Nephron (organoid): ENCODE data around the gene NDUFB3.

Experiments
- H3K27ac Mint-ChIP-seq, 3 experiments: 2 replicates each; pipeline ENCODE4 v1.8.0; 2020; ENCODE audit warnings: mixed read lengths in 3 of 3, mild to moderate bottlenecking in 2 of 3, moderate library complexity in 1 of 3
- H3K27me3 Mint-ChIP-seq: 2 replicates; pipeline ENCODE4 v1.8.0; 2021; ENCODE audit warnings: low read depth, mild to moderate bottlenecking, moderate library complexity, mixed read lengths
- H3K36me3 Mint-ChIP-seq: 2 replicates; pipeline ENCODE4 v1.8.0; 2020; ENCODE audit warnings: low read depth, mixed read lengths
- H3K4me1 Mint-ChIP-seq: 2 replicates; pipeline ENCODE4 v1.8.0; 2020; ENCODE audit warnings: mixed read lengths
- H3K4me3 Mint-ChIP-seq, 3 experiments: 2 replicates each; pipeline ENCODE4 v1.8.0; 2020; ENCODE audit warnings: mild to moderate bottlenecking in 3 of 3, mixed read lengths in 3 of 3, moderate library complexity in 2 of 3
- H3K9me3 Mint-ChIP-seq: 2 replicates; pipeline ENCODE4 v1.8.0; 2020; ENCODE audit warnings: mixed read lengths
- TF ChIP-seq, protein P1 (sequence below), 3 experiments: fragments of 200-600 bp; sonication (generic); IDR thresholded peaks; one replicate each; pipeline ENCODE4 v1.5.0; 2021; ENCODE audit warnings: antibody characterized with exemption in 3 of 3; ENCODE audit not compliant: unreplicated experiment in 3 of 3

The NDUFB3 gene

GRCh38 chr2:201046881-201047280 lies 24.9 kb upstream of the NDUFB3 start:
- Mint-ChIP-seq H3K27me3 (no peaks in the 10 kb centered on the region), H3K4me1 (no peaks in the 10 kb centered on the region), H3K4me3 (no peak overlapping the region), H3K9me3 (peaks cover 10% of the 10 kb centered on the region), H3K27ac (no peak overlapping the region), H3K36me3 (peaks cover 66% of the 10 kb centered on the region)
- TF ChIP-seq, protein P1, sequence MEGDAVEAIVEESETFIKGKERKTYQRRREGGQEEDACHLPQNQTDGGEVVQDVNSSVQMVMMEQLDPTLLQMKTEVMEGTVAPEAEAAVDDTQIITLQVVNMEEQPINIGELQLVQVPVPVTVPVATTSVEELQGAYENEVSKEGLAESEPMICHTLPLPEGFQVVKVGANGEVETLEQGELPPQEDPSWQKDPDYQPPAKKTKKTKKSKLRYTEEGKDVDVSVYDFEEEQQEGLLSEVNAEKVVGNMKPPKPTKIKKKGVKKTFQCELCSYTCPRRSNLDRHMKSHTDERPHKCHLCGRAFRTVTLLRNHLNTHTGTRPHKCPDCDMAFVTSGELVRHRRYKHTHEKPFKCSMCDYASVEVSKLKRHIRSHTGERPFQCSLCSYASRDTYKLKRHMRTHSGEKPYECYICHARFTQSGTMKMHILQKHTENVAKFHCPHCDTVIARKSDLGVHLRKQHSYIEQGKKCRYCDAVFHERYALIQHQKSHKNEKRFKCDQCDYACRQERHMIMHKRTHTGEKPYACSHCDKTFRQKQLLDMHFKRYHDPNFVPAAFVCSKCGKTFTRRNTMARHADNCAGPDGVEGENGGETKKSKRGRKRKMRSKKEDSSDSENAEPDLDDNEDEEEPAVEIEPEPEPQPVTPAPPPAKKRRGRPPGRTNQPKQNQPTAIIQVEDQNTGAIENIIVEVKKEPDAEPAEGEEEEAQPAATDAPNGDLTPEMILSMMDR (IDR thresholded peaks at IDR 0.05; ENCODE audit: unreplicated experiment in 3 of 3) = no peak

GRCh38 chr2:201049455-201049854 lies 22.3 kb upstream of the NDUFB3 start:
- Mint-ChIP-seq H3K4me1 (no peaks in the 10 kb centered on the region), H3K27ac (no peak overlapping the region), H3K27me3 (no peaks in the 10 kb centered on the region), H3K4me3 (no peak overlapping the region), H3K9me3 (peaks cover 10% of the 10 kb centered on the region), H3K36me3 (peaks cover 61% of the 10 kb centered on the region)
- TF ChIP-seq, protein P1 (IDR thresholded peaks at IDR 0.05; ENCODE audit: unreplicated experiment in 3 of 3) = no peak

GRCh38 chr2:201057087-201057521 lies 14.7 kb upstream of the NDUFB3 start:
- peaks cover 14% of the 10 kb centered on the region for H3K36me3 Mint-ChIP-seq
- TF ChIP-seq, protein P1 (IDR thresholded peaks at IDR 0.05; ENCODE audit: unreplicated experiment in 3 of 3) = no peak
- H3K27me3 Mint-ChIP-seq = no peaks in the 10 kb centered on the region
- H3K9me3 Mint-ChIP-seq = no peaks in the 10 kb centered on the region
- peak overlapping the region; percentile 25 to 73 (median 34) for H3K27ac Mint-ChIP-seq
- H3K4me1 Mint-ChIP-seq = peaks cover 27% of the 10 kb centered on the region
- H3K4me3 Mint-ChIP-seq = peak overlapping the region in 1 of 3 experiments; percentile 20

- no peaks in the 10 kb centered on the region for H3K27me3 Mint-ChIP-seq
- peaks cover 27% of the 10 kb centered on the region for H3K4me1 Mint-ChIP-seq
- peak overlapping the region in 1 of 3 experiments; percentile 21 for H3K4me3 Mint-ChIP-seq
- no peaks in the 10 kb centered on the region for H3K9me3 Mint-ChIP-seq
- peaks cover 10% of the 10 kb centered on the region for H3K36me3 Mint-ChIP-seq
- TF ChIP-seq, protein P1 (IDR thresholded peaks at IDR 0.05; ENCODE audit: unreplicated experiment in 3 of 3) = no peak
- H3K27ac Mint-ChIP-seq = peak overlapping the region; percentile 25 to 73 (median 34)
Observed at GRCh38 chr2:201057715-201058248, 14.0 kb upstream of the NDUFB3 start.

DNA sequence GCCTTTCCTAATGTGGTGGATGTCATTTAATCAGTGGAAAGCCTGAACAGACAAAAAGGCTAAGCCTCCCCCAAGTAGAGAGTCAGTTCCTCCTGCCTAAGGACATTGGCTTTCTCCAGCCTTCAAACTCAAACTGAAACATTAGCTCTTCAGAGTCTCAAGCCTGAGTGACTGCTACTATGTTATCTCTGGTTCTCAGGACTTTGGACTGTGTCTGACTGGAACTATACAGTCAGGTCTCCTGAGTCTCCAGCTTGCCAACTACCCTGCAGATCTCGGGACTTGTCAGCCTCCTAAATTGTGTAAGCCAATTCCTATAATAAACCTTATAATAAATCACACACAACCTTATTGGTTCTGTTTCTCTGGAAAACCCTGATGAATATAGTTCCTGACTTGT lies 12.9 kb upstream of the NDUFB3 start:
- Mint-ChIP-seq H3K9me3 (no peaks in the 10 kb centered on the region), H3K27ac (peak overlapping the region in 1 of 3 experiments; percentile 45), H3K4me3 (no peak overlapping the region), H3K27me3 (no peaks in the 10 kb centered on the region), H3K36me3 (peaks cover 4% of the 10 kb centered on the region), H3K4me1 (peaks cover 27% of the 10 kb centered on the region)
- TF ChIP-seq, protein P1 (IDR thresholded peaks at IDR 0.05; ENCODE audit: unreplicated experiment in 3 of 3) = no peak
